Measurements from ENCODE around the gene IGFBP4.
A peak's percentile ranks its signal among the peaks of the same experiment; 100 is the strongest.
"Not testable (repeated sequence)": the region's sequence is repeated elsewhere in the genome, so short reads cannot be mapped to it uniquely, and the experiment has no call there.

The IGFBP4 gene
- total RNA-seq = 11.5 reads per million in 2 experiments

GRCh38 chr17:40443196-40443987, at the start of gene IGFBP4:
Gene IGFBP4 (plus strand): TSS chr17:40443450. CDS start chr17:40443736, 286 bp downstream.
- peak; percentile 35 for DNase-seq (ENCODE audit: low read depth)

- DNase-seq (ENCODE audit: low read depth) = no peak
Observed at GRCh38 chr17:40399185-40399584, 44.1 kb upstream of the IGFBP4 start.

GRCh38 chr17:40402668-40403067, 40.6 kb upstream of the IGFBP4 start:
- no peak for DNase-seq (ENCODE audit: low read depth)

DNA sequence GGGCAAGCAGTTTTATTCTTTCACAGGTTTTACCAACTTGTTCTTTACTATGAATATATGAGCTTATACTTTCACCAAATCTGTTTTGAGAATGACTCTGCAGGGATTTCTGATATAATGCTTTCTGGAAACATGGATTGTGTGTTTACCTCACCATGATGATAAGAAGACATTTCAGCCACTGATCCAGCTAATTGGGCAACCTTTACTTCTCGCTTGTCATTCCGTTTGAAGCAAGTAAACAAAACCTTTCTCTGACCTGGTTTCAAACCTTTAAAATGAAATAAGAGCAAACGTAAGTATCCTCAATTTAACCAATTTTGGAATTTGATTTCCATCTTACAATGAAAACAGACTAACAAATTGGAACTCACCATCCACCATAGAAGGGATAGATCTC, 39.2 kb upstream of the IGFBP4 start:
- no peak for DNase-seq (ENCODE audit: low read depth)

DNA sequence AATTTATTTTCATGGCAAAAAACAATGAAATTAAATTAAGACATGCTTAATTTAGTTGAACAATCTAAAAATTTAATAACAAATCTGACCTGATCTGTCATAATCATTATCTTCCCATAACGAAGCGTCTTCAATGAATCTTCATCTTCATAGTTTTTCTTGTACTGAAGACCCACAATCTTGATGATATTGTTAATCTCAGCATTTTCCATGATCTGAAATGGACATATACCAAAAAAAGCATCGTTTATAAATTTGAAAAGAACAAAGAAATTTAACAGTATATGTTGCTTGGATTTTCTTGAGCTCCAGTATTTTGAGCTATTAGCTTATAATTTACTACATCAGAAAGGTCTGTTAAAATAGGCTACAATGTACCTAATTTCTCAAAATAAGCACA, 35.8 kb upstream of the IGFBP4 start:
- no peak for DNase-seq (ENCODE audit: low read depth)

DNA sequence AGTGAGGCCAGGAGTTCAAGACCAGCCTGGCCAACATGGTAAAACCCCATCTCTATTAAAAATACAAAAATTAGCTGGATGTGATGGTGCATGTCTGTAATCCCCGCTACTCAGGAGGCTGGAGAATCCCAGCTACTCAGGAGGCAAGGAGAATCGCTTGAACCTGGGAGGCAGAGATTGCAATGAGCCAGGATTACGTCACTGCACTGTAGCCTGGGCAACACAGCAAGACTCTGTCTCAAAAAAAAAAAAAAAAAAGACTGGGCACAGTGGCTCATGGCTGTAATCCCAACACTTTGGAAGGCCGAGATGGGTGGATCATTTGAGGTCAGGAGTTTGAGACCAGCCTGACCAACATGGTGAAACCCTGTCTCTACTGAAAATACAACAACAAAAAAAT, 33.7 kb upstream of the IGFBP4 start:
- DNase-seq (ENCODE audit: low read depth) = not testable (repeated sequence)

- no peak for DNase-seq (ENCODE audit: low read depth)
Observed at GRCh38 chr17:40410082-40410481, 33.2 kb upstream of the IGFBP4 start.

GRCh38 chr17:40411821-40412220, 31.4 kb upstream of the IGFBP4 start:
- no peak for DNase-seq (ENCODE audit: low read depth)

GRCh38 chr17:40412880-40413279, 30.4 kb upstream of the IGFBP4 start:
- DNase-seq (ENCODE audit: low read depth) = no peak

GRCh38 chr17:40414312-40414711, 28.9 kb upstream of the IGFBP4 start:
- DNase-seq (ENCODE audit: low read depth) = not testable (repeated sequence)

- no peak for DNase-seq (ENCODE audit: low read depth)
Observed at GRCh38 chr17:40415390-40415789, 27.9 kb upstream of the IGFBP4 start.

GRCh38 chr17:40416671-40417070, 26.6 kb upstream of the IGFBP4 start:
- no peak for DNase-seq (ENCODE audit: low read depth)

DNA sequence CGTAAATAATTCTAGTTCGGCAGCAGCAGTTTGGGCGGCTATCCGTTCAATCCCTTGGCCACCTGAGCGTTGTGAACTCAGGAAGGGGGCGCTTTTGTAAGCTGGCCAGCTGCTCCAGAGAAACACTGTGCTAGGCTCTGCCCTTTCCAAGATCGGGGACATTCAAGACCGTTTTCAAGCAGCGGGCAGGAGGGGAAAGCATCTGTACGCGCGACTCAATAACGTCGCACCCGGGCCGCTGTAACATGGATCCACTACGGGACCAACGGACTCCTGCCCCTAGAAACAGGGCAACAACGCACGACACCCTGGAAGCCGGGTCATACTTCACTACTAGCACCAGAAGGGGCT, 26.0 kb upstream of the IGFBP4 start:
- DNase-seq (ENCODE audit: low read depth) = no peak

DNA sequence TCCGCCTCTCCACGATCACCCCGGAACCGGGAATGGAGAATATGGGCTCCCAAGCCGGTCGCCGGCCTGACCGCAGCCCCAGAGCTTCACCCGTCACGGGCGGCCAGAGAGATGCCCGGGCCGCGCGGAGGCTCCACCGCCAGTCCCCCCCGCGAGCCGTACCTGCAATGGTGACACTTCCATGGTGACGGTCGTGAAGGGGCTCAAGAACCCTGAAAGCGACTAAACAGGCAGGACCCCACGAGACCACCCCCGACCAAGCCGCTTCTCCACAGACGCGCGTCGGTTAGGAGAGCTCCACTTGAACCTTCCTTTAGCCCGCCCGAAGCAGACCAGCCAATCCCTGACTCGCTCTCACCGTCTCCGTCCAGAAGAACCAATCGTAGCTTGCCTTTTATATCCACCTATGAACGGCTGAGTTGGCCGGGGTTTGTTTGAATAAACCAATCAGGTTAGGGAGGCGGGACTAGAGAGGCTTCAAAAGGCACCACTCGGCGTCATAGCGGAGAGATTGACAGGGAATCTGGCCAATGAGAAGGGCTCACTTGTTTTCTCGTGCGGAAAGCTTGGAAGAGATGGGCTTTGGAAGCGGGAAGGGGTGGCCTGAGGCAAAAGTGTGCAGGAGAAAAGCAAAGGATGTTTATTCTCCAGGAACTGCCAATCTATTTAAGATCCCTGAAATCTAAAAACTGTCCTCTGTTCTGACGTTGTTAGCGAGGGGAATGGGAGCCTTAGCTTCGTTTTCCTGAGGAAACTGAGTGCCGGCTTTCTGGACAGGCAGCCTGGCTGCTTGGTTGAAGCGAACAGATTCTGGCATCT, 25.4 kb upstream of the IGFBP4 start, which contains the start of gene TOP2A:
Gene TOP2A, minus strand, starts transcription at position 288 of the 819 bp plus-strand sequence. Its CDS starts 105 bp downstream, at position 183.
- DNase-seq (ENCODE audit: low read depth) = peak; percentile 91

DNA sequence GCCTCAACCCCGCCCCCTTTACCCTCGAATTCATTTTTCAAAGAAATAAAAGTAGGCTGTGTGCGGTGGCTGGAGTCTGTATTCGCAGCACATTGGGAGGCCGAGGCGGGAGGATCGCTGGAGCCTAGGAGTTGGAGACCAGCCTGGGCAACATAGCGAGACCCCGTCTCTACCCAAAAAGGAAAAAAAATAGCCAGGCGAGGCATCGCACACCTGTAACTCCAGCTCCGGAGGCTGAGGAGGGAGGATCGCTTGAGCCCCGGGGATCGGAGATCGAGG, 24.9 kb upstream of the IGFBP4 start:
- no peak for DNase-seq (ENCODE audit: low read depth)

GRCh38 chr17:40419559-40420331, 23.5 kb upstream of the IGFBP4 start:
- DNase-seq (ENCODE audit: low read depth) = no peak

DNA sequence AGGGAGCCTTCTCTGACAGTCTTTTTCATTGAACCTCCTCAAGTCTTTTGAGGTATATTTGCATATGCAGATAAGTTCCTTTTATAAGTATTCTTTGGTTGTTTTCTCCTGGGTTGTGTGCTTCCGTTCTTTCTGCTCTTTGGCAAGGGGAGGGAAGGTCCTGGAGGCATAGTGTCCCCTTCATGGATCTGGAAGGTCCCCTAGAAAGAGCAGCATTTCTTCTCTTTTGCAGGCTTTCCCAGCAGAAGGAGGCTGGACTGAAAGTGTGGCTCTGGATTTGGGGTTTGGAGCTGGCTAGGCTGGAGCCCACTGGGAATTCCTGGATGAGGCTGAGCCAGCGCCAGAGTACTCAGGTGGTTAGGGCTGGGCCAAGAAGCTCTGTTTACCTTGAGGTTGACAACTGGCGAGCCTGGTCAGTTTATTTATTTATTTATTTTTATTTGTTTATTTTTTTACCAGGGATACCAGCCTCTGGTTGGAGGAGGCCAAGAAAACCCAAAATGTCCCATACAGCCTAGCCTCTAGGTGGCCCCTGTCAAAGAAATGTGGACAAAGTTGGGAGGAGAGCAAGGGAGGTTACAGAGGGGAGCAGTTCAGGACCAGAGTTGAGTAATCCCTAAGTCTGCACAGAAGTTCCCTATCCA, 20.1 kb upstream of the IGFBP4 start:
- DNase-seq (ENCODE audit: low read depth) = no peak

DNA sequence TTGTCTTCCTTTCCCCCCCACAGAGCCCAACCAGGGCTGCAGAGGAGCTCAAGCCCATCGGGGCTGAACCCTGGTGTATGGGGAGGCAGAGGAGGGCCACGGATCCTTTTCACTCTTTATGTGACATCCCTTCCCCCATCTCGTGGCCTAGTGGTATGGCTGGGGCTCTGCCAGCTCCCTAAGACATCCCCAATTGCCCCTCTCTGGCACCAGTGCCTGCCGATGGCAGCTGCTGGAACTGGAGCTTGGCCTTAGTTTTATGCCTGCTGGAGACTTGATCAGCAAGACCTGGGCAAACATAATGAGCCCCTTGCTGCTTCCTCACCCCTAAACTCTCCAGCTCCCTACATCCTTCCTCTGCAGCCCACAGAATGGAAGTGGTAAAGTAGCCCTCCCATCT, 17.5 kb upstream of the IGFBP4 start:
- DNase-seq (ENCODE audit: low read depth) = no peak

DNA sequence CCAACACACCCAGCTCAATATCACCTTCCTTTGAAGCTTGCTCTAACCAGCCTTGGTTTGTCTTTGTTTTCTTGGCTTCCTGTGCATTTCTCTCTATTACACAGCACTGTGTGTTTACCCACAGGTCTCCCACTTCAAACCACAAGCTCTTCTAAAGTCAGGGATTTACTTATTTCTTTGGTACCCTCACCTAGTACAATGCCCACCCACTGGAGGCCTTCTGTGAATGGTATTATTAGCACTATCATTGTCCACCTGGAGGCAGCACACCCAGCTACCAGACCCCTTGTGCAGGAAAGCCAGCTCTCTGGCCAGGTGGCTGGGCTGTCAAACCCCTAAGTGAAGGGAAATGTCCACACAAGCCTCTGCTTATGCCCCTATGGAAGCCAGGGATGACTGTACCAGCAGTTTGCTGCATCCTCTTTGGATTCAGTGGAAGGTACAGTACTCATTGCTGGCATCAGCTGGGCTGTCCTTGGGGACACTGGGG, 16.2 kb upstream of the IGFBP4 start:
- DNase-seq (ENCODE audit: low read depth) = no peak

DNA sequence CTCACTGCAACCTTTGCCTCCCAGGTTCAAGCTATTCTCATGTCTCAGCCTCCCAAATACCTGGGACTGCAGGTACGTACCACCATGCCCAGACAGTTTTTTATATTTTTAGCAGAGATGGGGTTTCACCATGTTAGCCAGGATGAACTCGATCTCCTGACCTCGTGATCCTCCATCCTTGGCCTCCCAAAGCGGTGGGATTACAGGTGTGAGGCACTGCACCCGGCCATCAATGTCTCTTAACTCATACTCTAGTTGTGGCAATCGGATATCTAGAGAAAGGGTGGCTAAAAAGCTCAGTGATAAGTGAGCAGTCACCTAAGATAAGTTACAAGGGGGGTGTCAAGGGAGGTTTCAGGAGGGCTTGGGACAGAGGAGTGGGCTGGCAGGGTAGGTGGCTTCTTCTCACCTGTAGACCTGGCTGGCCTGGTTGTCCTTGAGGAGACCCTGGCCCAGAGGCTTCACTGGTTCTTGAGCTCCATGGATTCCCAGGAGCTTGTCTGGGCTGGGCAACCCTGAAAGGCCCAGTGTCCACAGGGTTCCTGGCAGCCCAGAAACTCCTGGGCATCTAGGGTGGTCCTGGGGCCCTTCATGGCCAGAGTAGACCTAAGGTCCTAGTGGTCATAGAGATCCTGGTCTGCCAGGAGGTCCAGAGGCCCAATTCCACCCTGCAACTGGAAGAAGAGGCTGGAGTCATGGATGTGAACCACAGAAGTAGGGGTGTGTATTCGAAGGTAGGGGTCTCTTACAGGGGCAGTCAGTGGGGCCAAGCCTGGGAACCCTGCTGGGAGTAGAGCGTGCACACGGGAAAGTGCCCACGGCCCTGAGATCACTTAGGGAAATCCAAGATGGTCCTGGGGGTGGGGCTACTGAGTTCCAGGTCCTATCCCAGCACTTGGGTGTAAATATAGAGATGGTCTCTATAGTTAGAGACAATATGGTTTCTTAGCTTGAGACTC, 12.7 kb upstream of the IGFBP4 start:
- DNase-seq (ENCODE audit: low read depth) = no peak

- DNase-seq (ENCODE audit: low read depth) = no peak
Observed at GRCh38 chr17:40431231-40431602, 12.0 kb upstream of the IGFBP4 start.
